ENCODE results near the gene LPP. TPM values are rescaled to one million over a fixed set of nuclear protein-coding genes. Genes with fewer than 3 reads are reported as not detected.

LPP gene
- total RNA-seq, 4 donors from 2014 or later = 45.9 to 81.1 (median 63.0) TPM

DNA sequence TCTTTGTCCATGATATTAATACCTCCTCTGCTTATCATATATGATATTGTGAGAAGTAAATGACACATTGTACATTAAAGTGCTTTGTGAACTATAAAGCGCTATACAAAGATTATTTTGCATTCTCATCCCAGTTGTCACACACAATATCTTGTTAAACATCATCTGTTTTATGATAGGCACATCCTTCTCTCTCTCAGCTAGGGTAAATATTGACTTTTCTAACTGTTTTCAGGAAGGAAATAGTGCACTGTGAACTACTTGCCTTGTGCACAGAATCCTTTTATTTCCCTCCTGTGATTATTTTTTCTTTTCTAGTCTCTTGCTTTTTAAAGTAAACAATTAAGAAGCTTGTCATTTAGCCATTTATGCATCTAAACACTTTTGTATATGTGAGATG is 388.2 kb downstream of the LPP start:
- TF ChIP-seq POLR2A (IDR thresholded peaks at IDR 0.05) (no peak), CTCF (IDR thresholded peaks at IDR 0.05) (no peak)
- H3K4me3 ChIP-seq (ENCODE audit: low read depth, poor library complexity, severe bottlenecking) = no peak overlapping the region
- DNase-seq (ENCODE audit: low spot score in 2 of 2) = no peak
- intact Hi-C loops (cut with DNase I; ENCODE audit: low total_unique reads) = no loop called here
- 88 to 92% methylated on average over 1 of the region's 1 CpG for WGBS, 2 donors

- no peak for DNase-seq (ENCODE audit: low spot score in 2 of 2)
- no peak overlapping the region for H3K4me3 ChIP-seq (ENCODE audit: low read depth, poor library complexity, severe bottlenecking)
- intact Hi-C loops (cut with DNase I; ENCODE audit: low total_unique reads) = no loop called here
- TF ChIP-seq POLR2A (IDR thresholded peaks at IDR 0.05) (no peak), CTCF (IDR thresholded peaks at IDR 0.05) (no peak)
These were observed 390.1 kb downstream of the LPP start for GRCh38 chr3:188544012-188544411.

GRCh38 chr3:188546835-188547670 is 393.1 kb downstream of the LPP start:
- intact Hi-C loops (cut with DNase I; ENCODE audit: low total_unique reads) = no loop called here
- H3K4me3 ChIP-seq (ENCODE audit: low read depth, poor library complexity, severe bottlenecking) = no peak overlapping the region
- 90 to 93% methylated on average over 6 of the region's 6 CpGs for WGBS, 2 donors
- TF ChIP-seq POLR2A (IDR thresholded peaks at IDR 0.05) (no peak), CTCF (IDR thresholded peaks at IDR 0.05) (no peak)
- DNase-seq (ENCODE audit: low spot score in 2 of 2) = no peak

DNA sequence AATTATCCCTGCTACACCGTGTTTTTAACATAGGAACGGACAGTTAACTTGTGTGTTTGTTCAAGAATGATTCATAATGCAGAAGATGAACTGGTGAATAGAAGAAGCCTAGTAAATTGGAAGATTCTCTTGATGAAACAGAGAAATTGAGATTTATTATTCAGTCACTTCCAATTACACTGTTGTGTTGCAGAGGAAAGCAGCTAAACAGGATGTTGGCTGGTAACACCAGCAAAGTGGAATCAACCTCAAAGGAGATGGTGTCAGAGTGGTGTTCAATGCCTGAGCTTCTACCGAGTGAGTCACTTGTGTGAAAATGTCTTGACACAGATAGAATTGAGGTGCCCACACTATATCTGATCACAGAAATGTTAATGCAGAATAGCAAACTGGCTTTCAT is 399.6 kb downstream of the LPP start:
- 79 to 83% methylated on average over 3 of the region's 3 CpGs for WGBS, 2 donors
- TF ChIP-seq CTCF (IDR thresholded peaks at IDR 0.05) (no peak), POLR2A (IDR thresholded peaks at IDR 0.05) (no peak)
- intact Hi-C loops (cut with DNase I; ENCODE audit: low total_unique reads) = no loop called here

GRCh38 chr3:188554404-188554803 is 400.4 kb downstream of the LPP start:
- no peak overlapping the region for H3K4me3 ChIP-seq (ENCODE audit: low read depth, poor library complexity, severe bottlenecking)
- intact Hi-C loops (cut with DNase I; ENCODE audit: low total_unique reads) = no loop called here
- no peak for TF ChIP-seq POLR2A (IDR thresholded peaks at IDR 0.05)
- WGBS, 2 donors = 82 to 90% methylated on average over 1 of the region's 1 CpG
- DNase-seq (ENCODE audit: low spot score in 2 of 2) = no peak

More for the DNA sequence above, 399.6 kb downstream of the LPP start:
- no peak for DNase-seq (ENCODE audit: low spot score in 2 of 2)
- H3K4me3 ChIP-seq (ENCODE audit: low read depth, poor library complexity, severe bottlenecking) = no peak overlapping the region

DNA sequence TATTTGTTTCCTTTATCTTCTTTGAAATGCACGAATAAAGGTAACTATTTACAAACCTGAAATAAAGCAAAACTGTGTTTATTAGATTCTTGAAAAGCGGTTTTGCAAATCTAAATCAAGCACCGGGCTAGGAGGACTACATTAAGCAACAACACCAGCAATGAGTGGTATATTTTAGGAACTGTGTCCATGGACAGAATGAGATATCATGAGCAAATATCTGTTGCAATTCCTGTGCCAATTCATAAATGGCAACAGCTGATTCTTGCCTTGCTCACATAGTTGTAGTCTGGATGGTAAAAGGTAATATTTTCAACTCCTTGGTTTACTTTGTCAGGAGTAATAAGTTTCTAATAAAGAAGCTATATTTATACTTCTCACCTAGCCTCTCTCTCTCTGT is 403.3 kb downstream of the LPP start:
- no peak overlapping the region for H3K4me3 ChIP-seq (ENCODE audit: low read depth, poor library complexity, severe bottlenecking)
- intact Hi-C loops (cut with DNase I; ENCODE audit: low total_unique reads) = no loop called here
- no peak for DNase-seq (ENCODE audit: low spot score in 2 of 2)
- TF ChIP-seq CTCF (IDR thresholded peaks at IDR 0.05) (no peak), POLR2A (IDR thresholded peaks at IDR 0.05) (no peak)
- 61 to 62% methylated on average over 3 of the region's 3 CpGs for WGBS, 2 donors
